Right lobe of liver (tissue), 4 donors: ENCODE data around the gene AWAT2.

Experiments used
- CTCF ChIP-seq, 4 donors: fragments of 200-600 bp in 3 of 4; fragments of 450-650 bp in 1 of 4; IDR thresholded peaks; one replicate each; pipeline versions ENCODE4 v1.5.1 to v1.8.0; 2016 to 2022; ENCODE audit warnings: antibody characterized with exemption in 4 of 4, mild to moderate bottlenecking in 2 of 4
- POLR2A ChIP-seq: fragments of 450-650 bp; IDR thresholded peaks from one replicate; pipeline ENCODE4 v1.6.1; 2017; ENCODE audit warnings: antibody characterized with exemption, mild to moderate bottlenecking
- donor health status: DM: no; HTN: no; CAD: no.
- donor health status: DM: no; HTN: no; CAD: no.
- donor health status: DM: no; HTN: yes; CAD: no.

GRCh38 chrX:70034646-70035045, 15.1 kb downstream of the AWAT2 start:
- no peak for TF ChIP-seq CTCF (IDR thresholded peaks at IDR 0.05)
- TF ChIP-seq POLR2A = no peak
